Measurements from ENCODE around the gene DPP7.

Gene DPP7

DNA sequence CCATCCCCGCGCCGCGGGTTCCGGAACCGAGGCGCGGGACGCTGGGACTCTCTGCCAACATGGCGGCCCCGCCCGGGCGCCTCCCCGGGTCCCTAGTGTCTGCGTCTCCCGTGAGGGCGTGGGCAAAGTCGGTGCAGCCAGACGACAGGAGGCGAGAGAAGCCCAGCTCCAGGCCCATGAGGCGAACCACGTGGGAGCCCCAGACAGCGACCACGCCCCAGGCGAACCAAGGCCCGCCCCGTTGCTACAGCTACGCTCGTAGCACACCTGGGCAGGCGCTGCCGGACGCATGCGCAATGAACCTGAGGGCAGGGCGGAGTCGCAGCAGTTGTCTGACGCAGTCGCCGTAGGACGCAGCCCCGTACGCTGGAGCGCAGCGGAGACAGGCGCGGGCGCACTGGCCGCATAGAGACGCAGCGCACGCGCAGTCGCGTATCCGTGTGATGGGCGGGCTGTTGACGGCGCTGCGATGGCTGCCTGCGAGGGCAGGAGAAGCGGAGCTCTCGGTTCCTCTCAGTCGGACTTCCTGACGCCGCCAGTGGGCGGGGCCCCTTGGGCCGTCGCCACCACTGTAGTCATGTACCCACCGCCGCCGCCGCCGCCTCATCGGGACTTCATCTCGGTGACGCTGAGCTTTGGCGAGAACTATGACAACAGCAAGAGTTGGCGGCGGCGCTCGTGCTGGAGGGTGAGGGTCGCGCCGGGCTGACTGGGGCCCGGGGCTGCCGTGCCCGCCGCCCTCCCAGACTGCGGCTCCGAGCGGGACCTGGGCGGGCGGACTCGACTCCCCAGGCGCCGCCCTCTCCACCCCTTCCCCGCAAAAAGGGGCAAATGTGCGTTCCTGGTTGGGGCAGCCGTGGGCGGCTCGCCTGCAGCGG lies 27.8 kb downstream of the DPP7 start, which contains the start of gene MAN1B1:
Gene MAN1B1, plus strand, starts transcription at position 455 of the 878 bp plus-strand sequence. Its CDS starts 15 bp downstream, at position 470.
- DNase-seq = peak; percentile 100

DNA sequence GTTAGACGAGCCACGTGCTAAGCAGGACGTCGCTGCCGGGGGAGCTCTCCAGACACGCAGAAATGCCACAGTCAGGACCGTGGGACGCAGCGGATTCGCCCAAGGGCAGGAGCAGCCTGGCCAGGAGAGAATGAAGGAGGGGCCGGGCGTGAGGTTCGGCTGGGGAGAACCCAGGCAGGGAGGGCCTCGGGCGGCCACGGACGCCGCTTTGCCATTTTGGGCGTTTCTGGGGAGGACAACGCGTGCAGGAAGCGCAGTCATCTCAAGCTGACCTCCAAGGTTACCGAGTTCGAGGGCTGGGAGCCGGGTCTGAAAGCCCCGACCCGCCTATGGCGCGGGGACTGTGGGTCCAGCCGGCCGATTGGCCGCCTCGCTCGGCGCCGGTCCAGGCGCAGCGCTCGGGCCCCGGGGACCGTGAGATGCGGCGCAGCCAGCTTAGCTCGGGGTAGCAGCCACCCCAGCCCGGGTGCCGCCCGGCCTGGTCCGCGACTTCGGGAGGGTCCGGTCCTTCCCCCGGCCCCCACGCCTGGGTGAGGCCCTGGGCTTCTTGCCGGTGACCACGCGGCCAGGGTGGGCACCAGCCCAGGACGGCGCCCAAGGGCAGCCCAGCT lies 28.5 kb downstream of the DPP7 start:
- DNase-seq = peak; percentile 27

DNA sequence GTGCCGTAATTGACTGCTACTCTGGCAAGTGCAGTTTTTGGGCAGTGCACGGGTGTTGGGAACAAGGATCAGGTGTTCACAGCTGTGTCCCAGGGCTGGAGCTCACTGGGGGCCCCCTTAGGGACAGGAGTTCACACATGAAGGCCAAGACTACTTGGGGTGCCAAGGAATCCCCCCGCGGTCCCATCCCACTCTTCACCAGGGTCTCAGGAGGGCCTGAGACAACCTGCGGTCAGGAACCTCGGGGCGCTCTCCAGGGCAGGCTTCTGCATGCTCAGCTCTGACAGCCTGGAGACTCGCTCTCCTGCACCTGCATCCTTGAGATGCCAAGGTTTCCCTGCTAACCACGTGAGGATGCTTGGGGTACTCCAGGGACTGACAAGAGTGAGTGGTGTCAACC lies 30.0 kb downstream of the DPP7 start:
- no peak for DNase-seq

GRCh38 chr9:137083394-137084004 lies 31.0 kb downstream of the DPP7 start:
- no peak for DNase-seq

DNA sequence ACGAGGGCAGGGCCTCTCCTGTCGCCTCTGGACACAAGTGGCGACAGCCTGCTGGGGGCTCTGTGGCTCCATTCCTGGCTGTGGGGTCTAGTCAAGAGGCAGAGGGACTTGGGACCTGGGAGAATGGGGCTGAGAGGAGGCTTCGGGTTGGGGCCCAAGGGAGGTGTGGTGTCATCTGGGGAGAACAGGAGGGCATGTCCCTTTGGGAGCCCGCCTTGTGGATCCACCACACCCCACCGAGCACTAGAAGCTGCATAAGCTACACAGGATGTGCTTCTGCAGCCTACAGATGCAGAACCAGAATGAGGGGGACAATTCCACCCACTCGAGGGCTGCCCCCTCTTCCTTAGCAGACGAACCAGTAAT lies 31.6 kb downstream of the DPP7 start:
- DNase-seq = no peak

- DNase-seq = no peak
Observed at GRCh38 chr9:137082222-137082924, 32.2 kb downstream of the DPP7 start.

GRCh38 chr9:137080260-137081122 lies 34.0 kb downstream of the DPP7 start:
- DNase-seq = no peak

DNA sequence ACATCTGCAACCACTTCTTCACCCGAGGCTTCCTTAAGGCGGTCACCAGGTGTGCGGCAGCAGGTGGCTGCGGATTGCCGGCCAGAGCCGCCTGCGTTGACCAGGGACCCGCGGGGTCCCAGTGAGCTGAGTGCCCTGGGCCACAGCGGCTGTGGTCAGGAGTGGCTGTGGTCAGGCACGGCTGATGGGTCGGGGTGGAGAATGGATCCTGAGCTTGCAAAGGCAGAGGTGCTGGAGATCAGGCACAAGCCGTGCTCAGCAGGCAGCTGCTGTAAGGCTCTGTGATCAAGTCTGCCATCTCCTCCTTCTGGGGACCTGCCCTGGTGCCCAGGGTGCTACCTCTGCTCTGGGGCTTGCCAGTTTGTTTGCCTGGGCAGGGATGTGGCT lies 35.1 kb downstream of the DPP7 start:
- no peak for DNase-seq

GRCh38 chr9:137078701-137079400 lies 35.7 kb downstream of the DPP7 start:
- no peak for DNase-seq

DNA sequence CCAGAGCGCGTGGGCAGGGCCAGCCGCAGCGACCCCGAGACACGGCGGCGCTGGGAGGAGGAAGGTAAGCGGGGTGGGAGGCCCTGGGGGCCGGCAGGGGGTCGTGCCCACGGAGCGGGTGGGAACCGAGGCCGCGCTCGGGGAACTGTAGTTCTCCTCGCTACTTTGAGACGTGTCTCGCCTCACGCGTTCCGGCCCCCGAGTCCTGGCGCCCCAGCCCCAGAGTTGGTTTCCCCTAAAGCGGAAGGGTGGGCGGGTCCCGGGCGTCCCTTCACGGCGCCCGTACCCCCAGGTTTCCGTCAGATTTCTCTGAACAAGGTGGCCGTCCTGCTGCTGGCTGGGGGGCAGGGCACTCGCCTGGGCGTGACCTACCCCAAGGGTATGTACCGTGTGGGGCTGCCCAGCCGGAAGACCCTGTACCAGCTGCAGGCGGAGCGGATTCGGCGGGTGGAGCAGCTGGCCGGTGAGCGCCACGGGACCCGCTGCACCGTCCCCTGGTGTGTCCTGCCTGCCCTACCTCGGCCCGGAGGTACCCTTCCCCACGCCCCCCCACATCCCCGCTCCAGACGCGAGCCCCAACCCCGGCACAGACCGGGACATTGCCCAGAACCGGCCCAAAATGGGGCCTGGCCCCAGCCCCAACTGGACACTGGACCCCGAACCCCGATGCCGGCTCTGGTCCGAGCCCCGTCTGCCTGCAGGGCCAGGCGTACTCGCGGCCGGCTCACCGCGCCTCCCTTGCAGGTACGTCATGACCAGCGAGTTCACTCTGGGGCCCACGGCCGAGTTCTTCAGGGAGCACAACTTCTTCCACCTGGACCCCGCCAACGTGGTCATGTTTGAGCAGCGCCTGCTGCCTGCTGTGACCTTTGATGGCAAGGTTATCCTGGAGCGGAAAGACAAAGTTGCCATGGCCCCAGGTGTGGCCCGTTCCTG lies 36.5 kb downstream of the DPP7 start:
- DNase-seq = peak; percentile 60

DNA sequence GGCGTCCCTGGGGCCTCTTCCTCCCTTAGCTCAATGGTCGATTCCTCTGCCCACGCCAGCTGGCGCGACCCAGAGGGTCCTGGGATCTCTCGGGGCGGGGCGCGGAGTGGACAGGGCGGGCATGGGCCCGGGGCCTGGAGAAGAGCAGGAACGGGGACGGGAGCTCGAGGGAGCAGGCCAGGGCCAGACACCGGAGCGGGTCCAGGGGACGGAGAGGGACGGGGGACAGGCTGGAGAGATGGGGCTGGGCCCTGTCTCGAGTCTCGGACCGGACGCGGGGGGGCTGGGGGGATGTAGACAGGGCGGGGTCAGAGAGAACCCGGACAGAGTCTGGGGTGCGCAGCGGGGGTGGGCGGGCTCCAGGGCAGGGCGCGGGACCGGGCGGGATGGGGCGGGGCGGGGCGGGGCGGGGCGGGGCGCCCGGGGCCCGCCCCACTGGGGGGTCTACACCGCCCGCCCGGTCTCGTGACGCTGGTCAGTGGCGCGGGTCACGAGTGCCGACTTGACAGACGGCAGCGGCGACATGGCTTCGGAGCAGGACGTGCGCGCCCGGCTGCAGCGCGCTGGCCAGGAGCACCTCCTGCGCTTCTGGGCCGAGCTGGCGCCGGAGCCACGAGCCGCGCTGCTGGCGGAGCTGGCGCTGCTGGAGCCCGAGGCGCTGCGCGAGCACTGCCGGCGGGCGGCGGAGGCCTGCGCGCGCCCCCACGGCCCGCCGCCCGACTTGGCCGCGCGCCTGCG lies 37.4 kb downstream of the DPP7 start, which contains the start of gene UAP1L1:
Gene UAP1L1, plus strand, starts transcription at position 508 of the 738 bp plus-strand sequence. Its CDS starts 16 bp downstream, at position 524.
- DNase-seq = peak; percentile 58

DNA sequence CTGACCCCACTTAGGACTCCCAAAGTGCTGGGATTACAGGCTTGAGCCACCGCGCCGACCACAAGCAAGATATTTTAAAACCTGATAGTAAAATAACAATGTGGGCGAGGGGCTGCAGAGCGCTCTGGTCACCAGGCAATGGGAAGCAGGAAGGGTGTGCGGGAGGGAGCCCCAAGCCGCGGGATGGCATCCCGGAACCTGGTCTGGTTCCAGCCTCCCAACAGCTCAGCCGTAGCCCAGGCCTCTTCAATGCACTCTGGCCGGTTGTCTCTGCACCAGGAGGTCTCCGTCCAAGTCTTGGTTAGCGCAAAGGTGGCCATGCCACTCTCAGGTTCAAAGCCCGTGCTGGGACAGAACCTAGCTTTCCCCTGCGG lies 37.9 kb downstream of the DPP7 start:
- DNase-seq = no peak

- DNase-seq = no peak
Observed at GRCh38 chr9:137075275-137075775, 39.2 kb downstream of the DPP7 start.

- DNase-seq = no peak
Observed at GRCh38 chr9:137074657-137075274, 39.8 kb downstream of the DPP7 start.

- DNase-seq = no peak
Observed at GRCh38 chr9:137073992-137074399, 40.5 kb downstream of the DPP7 start.

DNA sequence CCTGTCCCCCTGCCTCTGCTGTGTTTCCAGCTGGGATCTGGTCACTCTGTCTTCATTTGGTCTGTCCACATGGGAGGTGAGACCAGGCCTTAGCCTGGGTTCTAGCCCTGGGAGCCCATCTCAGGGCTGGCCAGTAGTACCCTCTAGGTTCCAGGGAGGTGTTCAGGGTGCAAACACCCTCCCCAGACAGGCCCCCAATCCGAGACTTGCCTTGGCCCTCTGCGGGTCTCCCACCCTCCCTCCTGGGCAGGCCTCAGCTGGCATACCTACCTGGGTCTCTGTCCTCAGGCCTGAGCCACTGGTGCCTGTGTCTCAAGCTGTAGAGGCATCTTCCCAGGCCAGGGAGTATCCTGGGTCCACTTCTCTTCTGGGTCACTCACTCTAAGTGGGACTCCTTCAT lies 43.3 kb downstream of the DPP7 start:
- DNase-seq = no peak

GRCh38 chr9:137070906-137071275 lies 43.6 kb downstream of the DPP7 start:
- no peak for DNase-seq

- peak; percentile 84 for DNase-seq
Observed at GRCh38 chr9:137070201-137070905, 44.2 kb downstream of the DPP7 start, which contains the start of gene SAPCD2. TSS of gene SAPCD2 (minus strand) at chr9:137070557. CDS start at chr9:137070460, 97 bp downstream.

All from CD4-positive, alpha-beta T cell treated with Interleukin-17A for 4 hours (primary cell).